Nephron progenitor cell (in vitro differentiated cells): ENCODE measurements around the gene CHST8.

Experiments
- DNase-seq: peaks from one replicate; pipeline ENCODE4 v3.0.0; 2021
- H3K27ac Mint-ChIP-seq: 2 replicates; pipeline ENCODE4 v1.8.0; 2021; ENCODE audit warnings: mild to moderate bottlenecking, moderate library complexity, mixed read lengths
- H3K27me3 Mint-ChIP-seq: 2 replicates; pipeline ENCODE4 v1.8.0; 2021; ENCODE audit warnings: mild to moderate bottlenecking, low read depth, mixed read lengths; ENCODE audit not compliant: poor library complexity
- H3K36me3 Mint-ChIP-seq: 2 replicates; pipeline ENCODE4 v1.8.0; 2021; ENCODE audit warnings: low read depth, mixed read lengths
- H3K4me1 Mint-ChIP-seq: 2 replicates; pipeline ENCODE4 v1.8.0; 2021; ENCODE audit warnings: mixed read lengths
- H3K4me3 Mint-ChIP-seq: 2 replicates; pipeline ENCODE4 v1.8.0; 2021; ENCODE audit warnings: mild to moderate bottlenecking, moderate library complexity, mixed read lengths
- H3K9me3 Mint-ChIP-seq: 2 replicates; pipeline ENCODE4 v1.8.0; 2021; ENCODE audit warnings: mild to moderate bottlenecking, moderate library complexity, mixed read lengths
- TF ChIP-seq, protein P1 (sequence below): fragments of 200-600 bp; sonication (generic); IDR thresholded peaks from 2 replicates; pipeline ENCODE4 v1.5.0; 2021; ENCODE audit warnings: antibody characterized with exemption

Gene CHST8

GRCh38 chr19:33653684-33654083 is 31.9 kb downstream of the CHST8 start:
- TF ChIP-seq, protein P1, sequence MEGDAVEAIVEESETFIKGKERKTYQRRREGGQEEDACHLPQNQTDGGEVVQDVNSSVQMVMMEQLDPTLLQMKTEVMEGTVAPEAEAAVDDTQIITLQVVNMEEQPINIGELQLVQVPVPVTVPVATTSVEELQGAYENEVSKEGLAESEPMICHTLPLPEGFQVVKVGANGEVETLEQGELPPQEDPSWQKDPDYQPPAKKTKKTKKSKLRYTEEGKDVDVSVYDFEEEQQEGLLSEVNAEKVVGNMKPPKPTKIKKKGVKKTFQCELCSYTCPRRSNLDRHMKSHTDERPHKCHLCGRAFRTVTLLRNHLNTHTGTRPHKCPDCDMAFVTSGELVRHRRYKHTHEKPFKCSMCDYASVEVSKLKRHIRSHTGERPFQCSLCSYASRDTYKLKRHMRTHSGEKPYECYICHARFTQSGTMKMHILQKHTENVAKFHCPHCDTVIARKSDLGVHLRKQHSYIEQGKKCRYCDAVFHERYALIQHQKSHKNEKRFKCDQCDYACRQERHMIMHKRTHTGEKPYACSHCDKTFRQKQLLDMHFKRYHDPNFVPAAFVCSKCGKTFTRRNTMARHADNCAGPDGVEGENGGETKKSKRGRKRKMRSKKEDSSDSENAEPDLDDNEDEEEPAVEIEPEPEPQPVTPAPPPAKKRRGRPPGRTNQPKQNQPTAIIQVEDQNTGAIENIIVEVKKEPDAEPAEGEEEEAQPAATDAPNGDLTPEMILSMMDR, result no peak
- H3K27me3 Mint-ChIP-seq, result peaks cover 16% of the 10 kb centered on the region
- no peak for DNase-seq

GRCh38 chr19:33654840-33655508 is 33.2 kb downstream of the CHST8 start:
- Mint-ChIP-seq H3K4me1 (no peaks in the 10 kb centered on the region), H3K36me3 (no peaks in the 10 kb centered on the region), H3K27ac (no peak overlapping the region), H3K4me3 (no peak overlapping the region), H3K27me3 (peaks cover 16% of the 10 kb centered on the region), H3K9me3 (no peaks in the 10 kb centered on the region)
- TF ChIP-seq, protein P1, result no peak
- DNase-seq, result no peak

More at GRCh38 chr19:33653684-33654083, 31.9 kb downstream of the CHST8 start:
- H3K27ac Mint-ChIP-seq, result no peak overlapping the region
- H3K4me1 Mint-ChIP-seq, result no peaks in the 10 kb centered on the region
- no peaks in the 10 kb centered on the region for H3K9me3 Mint-ChIP-seq
- H3K36me3 Mint-ChIP-seq, result no peaks in the 10 kb centered on the region
- H3K4me3 Mint-ChIP-seq, result no peak overlapping the region

GRCh38 chr19:33659835-33660234 is 38.1 kb downstream of the CHST8 start:
- H3K36me3 Mint-ChIP-seq, result no peaks in the 10 kb centered on the region

GRCh38 chr19:33660410-33661124 is 38.8 kb downstream of the CHST8 start:
- no peak for DNase-seq
- H3K4me1 Mint-ChIP-seq, result no peaks in the 10 kb centered on the region
- H3K9me3 Mint-ChIP-seq, result no peaks in the 10 kb centered on the region
- no peaks in the 10 kb centered on the region for H3K36me3 Mint-ChIP-seq
- H3K27me3 Mint-ChIP-seq, result peaks cover 17% of the 10 kb centered on the region
- no peak overlapping the region for H3K27ac Mint-ChIP-seq
- no peak overlapping the region for H3K4me3 Mint-ChIP-seq
- TF ChIP-seq, protein P1, result no peak

More at GRCh38 chr19:33659835-33660234, 38.1 kb downstream of the CHST8 start:
- no peak overlapping the region for H3K4me3 Mint-ChIP-seq
- H3K27ac Mint-ChIP-seq, result no peak overlapping the region
- H3K4me1 Mint-ChIP-seq, result no peaks in the 10 kb centered on the region
- TF ChIP-seq, protein P1, result no peak
- peaks cover 21% of the 10 kb centered on the region for H3K27me3 Mint-ChIP-seq
- no peaks in the 10 kb centered on the region for H3K9me3 Mint-ChIP-seq
- DNase-seq, result no peak

GRCh38 chr19:33661336-33661735 is 39.6 kb downstream of the CHST8 start:
- no peaks in the 10 kb centered on the region for H3K36me3 Mint-ChIP-seq
- H3K27me3 Mint-ChIP-seq, result peaks cover 24% of the 10 kb centered on the region
- H3K4me3 Mint-ChIP-seq, result no peak overlapping the region
- TF ChIP-seq, protein P1, result no peak
- no peaks in the 10 kb centered on the region for H3K4me1 Mint-ChIP-seq
- H3K27ac Mint-ChIP-seq, result no peak overlapping the region
- DNase-seq, result no peak
- H3K9me3 Mint-ChIP-seq, result no peaks in the 10 kb centered on the region
